Esophagus muscularis mucosa (tissue), 3 donors: ENCODE measurements around the gene MAP3K15.

Experiments
- POLR2A ChIP-seq: fragments of 450-650 bp; IDR thresholded peaks from one replicate; pipeline ENCODE4 v1.6.1; 2017; ENCODE audit warnings: antibody characterized with exemption, moderate library complexity, mild to moderate bottlenecking, low read depth
- POLR2AphosphoS5 ChIP-seq, 2 donors: sonication (generic); formaldehyde crosslinking; IDR thresholded peaks; one replicate each; pipeline ENCODE4 v1.6.1; 2017; ENCODE audit warnings: antibody characterized with exemption in 2 of 2
- TF ChIP-seq, protein P1 (sequence below), 3 experiments: fragments of 200-600 bp in 2 of 3; fragments of 450-650 bp in 1 of 3; sonication (generic) in 2 of 3; IDR thresholded peaks; one replicate each; pipeline ENCODE4 v1.5.1; 2017 to 2019; ENCODE audit warnings: antibody characterized with exemption in 3 of 3, mild to moderate bottlenecking in 2 of 3, moderate library complexity in 1 of 3

- TF ChIP-seq POLR2A (no peak), POLR2AphosphoS5 (IDR thresholded peaks at IDR 0.05) (no peak)
- TF ChIP-seq, protein P1, sequence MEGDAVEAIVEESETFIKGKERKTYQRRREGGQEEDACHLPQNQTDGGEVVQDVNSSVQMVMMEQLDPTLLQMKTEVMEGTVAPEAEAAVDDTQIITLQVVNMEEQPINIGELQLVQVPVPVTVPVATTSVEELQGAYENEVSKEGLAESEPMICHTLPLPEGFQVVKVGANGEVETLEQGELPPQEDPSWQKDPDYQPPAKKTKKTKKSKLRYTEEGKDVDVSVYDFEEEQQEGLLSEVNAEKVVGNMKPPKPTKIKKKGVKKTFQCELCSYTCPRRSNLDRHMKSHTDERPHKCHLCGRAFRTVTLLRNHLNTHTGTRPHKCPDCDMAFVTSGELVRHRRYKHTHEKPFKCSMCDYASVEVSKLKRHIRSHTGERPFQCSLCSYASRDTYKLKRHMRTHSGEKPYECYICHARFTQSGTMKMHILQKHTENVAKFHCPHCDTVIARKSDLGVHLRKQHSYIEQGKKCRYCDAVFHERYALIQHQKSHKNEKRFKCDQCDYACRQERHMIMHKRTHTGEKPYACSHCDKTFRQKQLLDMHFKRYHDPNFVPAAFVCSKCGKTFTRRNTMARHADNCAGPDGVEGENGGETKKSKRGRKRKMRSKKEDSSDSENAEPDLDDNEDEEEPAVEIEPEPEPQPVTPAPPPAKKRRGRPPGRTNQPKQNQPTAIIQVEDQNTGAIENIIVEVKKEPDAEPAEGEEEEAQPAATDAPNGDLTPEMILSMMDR (IDR thresholded peaks at IDR 0.05): no peak
Observed at GRCh38 chrX:19392703-19393102, 122.6 kb downstream of the MAP3K15 start.
